HG03457 (cell line): ENCODE data around the gene FANCF.
"Not testable (repeated sequence)": the region's sequence is repeated elsewhere in the genome, so short reads cannot be mapped to it uniquely, and the experiment has no call there.

ENCODE experiments used
- ATAC-seq: cut with Tn5 transposase; IDR thresholded peaks from one replicate; pipeline ENCODE4 v1.9.1; 2021; ENCODE audit warnings: moderate number of reproducible peaks; ENCODE audit not compliant: unreplicated experiment

The FANCF gene

GRCh38 chr11:22625448-22626287 is at the start of gene FANCF:
TSS of gene FANCF (minus strand) at chr11:22625823. CDS start at chr11:22625810, 13 bp downstream.
- peak; percentile 97 for ATAC-seq

- no peak for ATAC-seq
Observed at GRCh38 chr11:22674470-22675439, 49.1 kb upstream of the FANCF start.

- no peak for ATAC-seq
Observed at GRCh38 chr11:22671751-22672150, 46.1 kb upstream of the FANCF start.

- no peak for ATAC-seq
Observed at GRCh38 chr11:22670830-22671229, 45.2 kb upstream of the FANCF start.

GRCh38 chr11:22669368-22669767 is 43.7 kb upstream of the FANCF start:
- ATAC-seq = no peak

GRCh38 chr11:22668005-22668796 is 42.6 kb upstream of the FANCF start:
- peak; percentile 31 for ATAC-seq

- peak; percentile 40 for ATAC-seq
Observed at GRCh38 chr11:22666688-22667439, 41.2 kb upstream of the FANCF start.

GRCh38 chr11:22666325-22666687 is 40.7 kb upstream of the FANCF start, which contains the start of gene GAS2:
TSS of gene GAS2 (plus strand) at chr11:22666611. CDS start at chr11:22674870, 8,259 bp downstream.
- peak; percentile 16 for ATAC-seq

- ATAC-seq = no peak
Observed at GRCh38 chr11:22659783-22660182, 34.2 kb upstream of the FANCF start.

GRCh38 chr11:22657101-22657694 is 31.6 kb upstream of the FANCF start:
- peak; percentile 97 for ATAC-seq

GRCh38 chr11:22656130-22656529 is 30.5 kb upstream of the FANCF start:
- no peak for ATAC-seq

GRCh38 chr11:22652346-22652745 is 26.7 kb upstream of the FANCF start:
- not testable (repeated sequence) for ATAC-seq

GRCh38 chr11:22641559-22641958 is 15.9 kb upstream of the FANCF start:
- ATAC-seq = no peak

GRCh38 chr11:22640862-22641261 is 15.2 kb upstream of the FANCF start:
- ATAC-seq = no peak

- no peak for ATAC-seq
Observed at GRCh38 chr11:22635689-22636088, 10.1 kb upstream of the FANCF start.

- ATAC-seq = no peak
Observed at GRCh38 chr11:22634897-22635629, 9.4 kb upstream of the FANCF start.

- no peak for ATAC-seq
Observed at GRCh38 chr11:22633354-22633902, 7.8 kb upstream of the FANCF start.

- no peak for ATAC-seq
Observed at GRCh38 chr11:22627421-22627820, 1.8 kb upstream of the FANCF start.
